HL-60 (cell line): ENCODE measurements around the gene SIGLEC10.

Source experiments
- CTCF ChIP-seq: IDR thresholded peaks from one replicate; pipeline ENCODE4 v1.5.1; 2011; ENCODE audit warnings: low read length, control low read depth, inconsistent platforms; ENCODE audit not compliant: insufficient read depth
- GABPA ChIP-seq: IDR thresholded peaks from 2 replicates; pipeline ENCODE4 v1.6.1; 2012; ENCODE audit warnings: low read depth
- POLR2AphosphoS5 ChIP-seq: IDR thresholded peaks from 2 replicates; pipeline ENCODE4 v1.6.1; 2012; ENCODE audit warnings: low read depth
- REST ChIP-seq: IDR thresholded peaks from 2 replicates; pipeline ENCODE4 v1.6.1; 2012; ENCODE audit warnings: low read depth; ENCODE audit not compliant: insufficient replicate concordance
- SPI1 ChIP-seq: IDR thresholded peaks from 2 replicates; pipeline ENCODE4 v1.6.1; 2012; ENCODE audit warnings: low read depth, mild to moderate bottlenecking, borderline replicate concordance

GRCh38 chr19:51450730-51451307 lies 33.4 kb upstream of the SIGLEC10 start:
- TF ChIP-seq CTCF (no peak), REST (no peak), POLR2AphosphoS5 (no peak), SPI1 (no peak), GABPA (no peak)
